ENCODE data around the gene TACR1. TPM values are rescaled to one million over a fixed set of nuclear protein-coding genes. Genes with fewer than 3 reads are reported as not detected.

TACR1 gene
- polyA plus RNA-seq, 1 donor from 2014 or later, result 0.78 TPM

- H3K9me2 ChIP-seq (ENCODE audit: insufficient read depth, low read length), result no peaks in the 10 kb centered on the region
- H3K4me3 ChIP-seq (ENCODE audit: low read length), result no peak overlapping the region
- no peaks in the 10 kb centered on the region for H3K79me2 ChIP-seq (replicated peaks; ENCODE audit: insufficient read depth, low read length)
- H3K36me3 ChIP-seq (ENCODE audit: insufficient read depth, low read length), result no peaks in the 10 kb centered on the region
- H3K27ac ChIP-seq (ENCODE audit: low read length), result no peak overlapping the region
- H3K9me3 ChIP-seq (ENCODE audit: low read length), result no peaks in the 10 kb centered on the region
- no peaks in the 10 kb centered on the region for H4K20me1 ChIP-seq (ENCODE audit: insufficient read depth)
- H3K9ac ChIP-seq (ENCODE audit: low read length), result no peak overlapping the region
- no peaks in the 10 kb centered on the region for H3K27me3 ChIP-seq (ENCODE audit: insufficient read depth, low read depth, low read length)
- no peak overlapping the region for H2AFZ ChIP-seq (ENCODE audit: low read depth, low read length)
- no peak for TF ChIP-seq POLR2AphosphoS5 (IDR thresholded peaks at IDR 0.05)
- TF ChIP-seq EZH2 (IDR thresholded peaks at IDR 0.05; ENCODE audit: borderline replicate concordance, insufficient read depth, low read length, poor library complexity, severe bottlenecking), result no peak
- TF ChIP-seq RAD21 (conservative IDR thresholded peaks at IDR 0.05), result no peak
- TF ChIP-seq MXI1 (conservative IDR thresholded peaks at IDR 0.05; ENCODE audit: poor library complexity, severe bottlenecking), result no peak
- no peak for TF ChIP-seq REST (IDR thresholded peaks at IDR 0.05; ENCODE audit: borderline replicate concordance)
- TF ChIP-seq TAF1 (IDR thresholded peaks at IDR 0.05; ENCODE audit: low read depth), result no peak
- no peak for TF ChIP-seq SMC3 (conservative IDR thresholded peaks at IDR 0.05; ENCODE audit: poor library complexity)
- no peaks in the 10 kb centered on the region for H3F3A ChIP-seq (ENCODE audit: insufficient read depth, low read length, poor library complexity, severe bottlenecking)
- H3K4me2 ChIP-seq (ENCODE audit: low read length), result no peak overlapping the region
These were observed 110.5 kb downstream of the TACR1 start for GRCh38 chr2:75088791-75089190.

GRCh38 chr2:75087736-75088135 lies 111.6 kb downstream of the TACR1 start:
- H3K27ac ChIP-seq (ENCODE audit: low read length), result no peak overlapping the region
- TF ChIP-seq EP300 (conservative IDR thresholded peaks at IDR 0.05; ENCODE audit: poor library complexity, severe bottlenecking) (no peak), EZH2 (IDR thresholded peaks at IDR 0.05; ENCODE audit: borderline replicate concordance, insufficient read depth, low read length, poor library complexity, severe bottlenecking) (no peak), CTCF (IDR thresholded peaks at IDR 0.05; ENCODE audit: poor library complexity, severe bottlenecking) (no peak), TAF1 (IDR thresholded peaks at IDR 0.05; ENCODE audit: low read depth) (no peak), SMC3 (conservative IDR thresholded peaks at IDR 0.05; ENCODE audit: poor library complexity) (no peak)
- no peaks in the 10 kb centered on the region for H4K20me1 ChIP-seq (ENCODE audit: insufficient read depth)
- no peaks in the 10 kb centered on the region for H3F3A ChIP-seq (ENCODE audit: insufficient read depth, low read length, poor library complexity, severe bottlenecking)
- no peak overlapping the region for H3K4me3 ChIP-seq (ENCODE audit: low read length)
- no peaks in the 10 kb centered on the region for H3K36me3 ChIP-seq (ENCODE audit: insufficient read depth, low read length)
- no peaks in the 10 kb centered on the region for H3K9me3 ChIP-seq (ENCODE audit: low read length)
- H3K4me2 ChIP-seq (ENCODE audit: low read length), result no peak overlapping the region
- no peaks in the 10 kb centered on the region for H3K27me3 ChIP-seq (ENCODE audit: insufficient read depth, low read depth, low read length)
- no peak overlapping the region for H3K9ac ChIP-seq (ENCODE audit: low read length)
- no peaks in the 10 kb centered on the region for H3K9me2 ChIP-seq (ENCODE audit: insufficient read depth, low read length)
- no peak overlapping the region for H2AFZ ChIP-seq (ENCODE audit: low read depth, low read length)
- no peaks in the 10 kb centered on the region for H3K79me2 ChIP-seq (replicated peaks; ENCODE audit: insufficient read depth, low read length)

- TF ChIP-seq EZH2 (IDR thresholded peaks at IDR 0.05; ENCODE audit: borderline replicate concordance, insufficient read depth, low read length, poor library complexity, severe bottlenecking) (no peak), EP300 (conservative IDR thresholded peaks at IDR 0.05; ENCODE audit: poor library complexity, severe bottlenecking) (no peak), CTCF (IDR thresholded peaks at IDR 0.05; ENCODE audit: poor library complexity, severe bottlenecking) (no peak), REST (IDR thresholded peaks at IDR 0.05; ENCODE audit: borderline replicate concordance) (no peak), MXI1 (conservative IDR thresholded peaks at IDR 0.05; ENCODE audit: poor library complexity, severe bottlenecking) (no peak), TAF1 (IDR thresholded peaks at IDR 0.05; ENCODE audit: low read depth) (no peak), RAD21 (conservative IDR thresholded peaks at IDR 0.05) (no peak), POLR2AphosphoS5 (IDR thresholded peaks at IDR 0.05) (no peak), SMC3 (conservative IDR thresholded peaks at IDR 0.05; ENCODE audit: poor library complexity) (no peak)
- no peaks in the 10 kb centered on the region for H4K20me1 ChIP-seq (ENCODE audit: insufficient read depth)
- H2AFZ ChIP-seq (ENCODE audit: low read depth, low read length), result no peak overlapping the region
- H3F3A ChIP-seq (ENCODE audit: insufficient read depth, low read length, poor library complexity, severe bottlenecking), result no peaks in the 10 kb centered on the region
- no peaks in the 10 kb centered on the region for H3K27me3 ChIP-seq (ENCODE audit: insufficient read depth, low read depth, low read length)
- H3K27ac ChIP-seq (ENCODE audit: low read length), result no peak overlapping the region
- H3K79me2 ChIP-seq (replicated peaks; ENCODE audit: insufficient read depth, low read length), result no peaks in the 10 kb centered on the region
- H3K36me3 ChIP-seq (ENCODE audit: insufficient read depth, low read length), result no peaks in the 10 kb centered on the region
- no peaks in the 10 kb centered on the region for H3K9me2 ChIP-seq (ENCODE audit: insufficient read depth, low read length)
- no peak overlapping the region for H3K4me2 ChIP-seq (ENCODE audit: low read length)
- H3K9ac ChIP-seq (ENCODE audit: low read length), result no peak overlapping the region
- H3K4me3 ChIP-seq (ENCODE audit: low read length), result no peak overlapping the region
- no peaks in the 10 kb centered on the region for H3K9me3 ChIP-seq (ENCODE audit: low read length)
These were observed 119.7 kb downstream of the TACR1 start for GRCh38 chr2:75079575-75079974.
